Testis (tissue), 3 donors: ENCODE data around the gene CHRNB1. TPM values are rescaled to one million over a fixed set of nuclear protein-coding genes. Genes with fewer than 3 reads are reported as not detected.

Source experiments
- DNase-seq: peaks from one replicate; pipeline ENCODE4 v3.0.0-alpha.2; 2019
- H3K27ac ChIP-seq, 2 donors: fragments of 200-600 bp; sonication (generic); one replicate each; pipeline ENCODE4 v1.5.1; 2019
- H3K27me3 ChIP-seq: fragments of 200-600 bp; sonication (generic); one replicate; pipeline ENCODE4 v1.5.1; 2019
- H3K36me3 ChIP-seq: fragments of 200-600 bp; sonication (generic); one replicate; pipeline ENCODE4 v1.5.1; 2017; ENCODE audit warnings: low read depth; ENCODE audit errors: missing control alignments
- H3K4me1 ChIP-seq: fragments of 200-600 bp; sonication (generic); one replicate; pipeline ENCODE4 v1.5.1; 2019
- H3K4me3 ChIP-seq, 2 donors: fragments of 200-600 bp; sonication (generic); one replicate each; pipeline ENCODE4 v1.5.1; 2017 to 2019
- H3K9me3 ChIP-seq: fragments of 200-600 bp; sonication (generic); one replicate; pipeline ENCODE4 v1.5.1; 2017
- POLR2A ChIP-seq: fragments of 450-650 bp; IDR thresholded peaks from one replicate; pipeline ENCODE4 v1.6.1; 2017; ENCODE audit warnings: antibody characterized with exemption, mild to moderate bottlenecking, moderate library complexity
- WGBS, 2 donors: methylation state at CpG; one replicate each; pipeline ENCODE4 v1.1.5; 2018; 5-methylcytosine and 5-hydroxymethylcytosine counted together
- intact Hi-C: fragments of 100-400 bp; cut with DNase I; formaldehyde crosslinking; loops from one replicate; pipeline ENCODE4 v1.15.1; 2023; ENCODE audit warnings: low total_unique reads
- polyA plus RNA-seq: library from polyadenylated mRNA; stranded (reverse); fragments of 350-450 nt; fragmentation: Illumina TruSeq; extraction: RNeasy Lipid Tissue Mini Kit (QIAGEN cat#74804); gene quantifications from one replicate; pipeline ENCODE4 v1.2.3, GENCODE V29; 2014; ENCODE audit warnings: low read depth, low replicate concordance; ENCODE audit not compliant: insufficient read depth
- total RNA-seq, 2 donors: library from RNA; depleted of rRNA; stranded (reverse); fragments of >200 nt; gene quantifications; one replicate each; pipeline ENCODE4 v1.2.3, GENCODE V29; 2016
- TF ChIP-seq, protein P1 (sequence below), 3 experiments: fragments of 450-650 bp in 2 of 3; fragments of 200-600 bp in 1 of 3; sonication (generic) in 1 of 3; IDR thresholded peaks; one replicate each; pipeline ENCODE4 v1.5.1; 2016 to 2019; ENCODE audit warnings: antibody characterized with exemption in 3 of 3, mild to moderate bottlenecking in 2 of 3, moderate library complexity in 1 of 3

CHRNB1 gene
- total and polyA plus RNA-seq, 3 donors from 2014 or later = 6.2 to 7.4 (median 6.9) TPM

DNA sequence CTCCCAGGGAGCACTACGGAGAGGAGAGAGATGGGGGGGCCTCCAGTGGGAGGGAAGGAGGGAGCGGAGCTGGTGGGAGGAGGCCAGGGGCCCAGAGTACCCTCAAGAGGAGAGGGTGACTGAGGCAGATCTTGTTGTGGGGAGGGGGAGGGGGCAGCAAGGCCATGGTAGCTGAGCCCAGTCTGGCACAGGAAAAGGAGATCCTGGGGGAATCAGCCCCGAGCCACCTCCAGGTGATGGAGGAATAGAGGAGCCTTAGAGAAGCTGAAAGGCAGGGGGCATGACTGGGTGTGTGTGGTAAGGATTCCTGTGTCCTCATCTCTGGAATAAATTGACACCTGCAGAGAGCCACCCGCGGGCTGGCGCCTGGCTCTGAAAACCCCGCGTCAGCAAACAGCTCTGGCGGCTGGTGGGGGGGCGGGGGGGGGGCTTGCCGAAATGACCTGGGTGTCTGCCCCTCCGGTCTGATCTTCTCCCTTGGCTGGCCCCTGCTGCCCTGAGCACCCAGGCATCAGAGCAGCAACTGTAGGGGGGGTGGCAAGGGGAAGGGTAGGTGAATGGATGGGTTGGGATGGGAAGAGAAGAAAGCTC lies 38.5 kb upstream of the CHRNB1 start:
- Histone ChIP-seq H3K27ac (peak overlapping the region in 1 of 2 donors; percentile 95), H3K27me3 (no peaks in the 10 kb centered on the region), H3K4me3 (no peak overlapping the region), H3K9me3 (no peaks in the 10 kb centered on the region), H3K4me1 (peaks cover 17% of the 10 kb centered on the region), H3K36me3 (no peaks in the 10 kb centered on the region)
- TF ChIP-seq, protein P1, sequence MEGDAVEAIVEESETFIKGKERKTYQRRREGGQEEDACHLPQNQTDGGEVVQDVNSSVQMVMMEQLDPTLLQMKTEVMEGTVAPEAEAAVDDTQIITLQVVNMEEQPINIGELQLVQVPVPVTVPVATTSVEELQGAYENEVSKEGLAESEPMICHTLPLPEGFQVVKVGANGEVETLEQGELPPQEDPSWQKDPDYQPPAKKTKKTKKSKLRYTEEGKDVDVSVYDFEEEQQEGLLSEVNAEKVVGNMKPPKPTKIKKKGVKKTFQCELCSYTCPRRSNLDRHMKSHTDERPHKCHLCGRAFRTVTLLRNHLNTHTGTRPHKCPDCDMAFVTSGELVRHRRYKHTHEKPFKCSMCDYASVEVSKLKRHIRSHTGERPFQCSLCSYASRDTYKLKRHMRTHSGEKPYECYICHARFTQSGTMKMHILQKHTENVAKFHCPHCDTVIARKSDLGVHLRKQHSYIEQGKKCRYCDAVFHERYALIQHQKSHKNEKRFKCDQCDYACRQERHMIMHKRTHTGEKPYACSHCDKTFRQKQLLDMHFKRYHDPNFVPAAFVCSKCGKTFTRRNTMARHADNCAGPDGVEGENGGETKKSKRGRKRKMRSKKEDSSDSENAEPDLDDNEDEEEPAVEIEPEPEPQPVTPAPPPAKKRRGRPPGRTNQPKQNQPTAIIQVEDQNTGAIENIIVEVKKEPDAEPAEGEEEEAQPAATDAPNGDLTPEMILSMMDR (IDR thresholded peaks at IDR 0.05) = no peak
- no peak for TF ChIP-seq POLR2A
- WGBS, 2 donors = 55 to 56% methylated on average over 3 to 12 of the region's 12 CpGs
- DNase-seq = no peak
- intact Hi-C loops = no loop called here

DNA sequence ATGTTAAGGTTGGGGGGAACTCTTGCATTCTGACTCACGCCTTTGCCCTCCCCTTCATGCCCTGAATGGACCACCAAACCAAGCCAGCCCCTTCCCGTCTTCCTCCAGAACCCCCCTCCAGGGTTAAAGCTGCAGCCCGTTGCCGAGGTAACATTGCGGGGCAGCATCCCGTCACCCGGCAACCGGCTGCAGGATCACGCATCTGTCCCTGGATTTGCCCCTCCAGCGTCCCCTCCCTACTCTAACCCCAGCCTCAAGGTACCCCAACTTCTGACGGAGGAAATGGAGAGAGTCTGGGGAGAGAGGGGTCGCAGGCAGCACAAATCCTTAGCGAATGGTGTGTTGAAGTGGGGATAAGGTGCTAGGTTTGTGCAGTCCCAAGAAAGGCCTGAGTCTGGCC lies 37.8 kb upstream of the CHRNB1 start:
- Histone ChIP-seq H3K4me1 (peaks cover 17% of the 10 kb centered on the region), H3K27ac (no peak overlapping the region), H3K4me3 (no peak overlapping the region), H3K9me3 (no peaks in the 10 kb centered on the region), H3K27me3 (no peaks in the 10 kb centered on the region), H3K36me3 (no peaks in the 10 kb centered on the region)
- 80 to 85% methylated on average over 13 of the region's 13 CpGs for WGBS, 2 donors
- intact Hi-C loops = no loop called here
- TF ChIP-seq POLR2A = no peak
- TF ChIP-seq, protein P1 (IDR thresholded peaks at IDR 0.05) = no peak
- no peak for DNase-seq

DNA sequence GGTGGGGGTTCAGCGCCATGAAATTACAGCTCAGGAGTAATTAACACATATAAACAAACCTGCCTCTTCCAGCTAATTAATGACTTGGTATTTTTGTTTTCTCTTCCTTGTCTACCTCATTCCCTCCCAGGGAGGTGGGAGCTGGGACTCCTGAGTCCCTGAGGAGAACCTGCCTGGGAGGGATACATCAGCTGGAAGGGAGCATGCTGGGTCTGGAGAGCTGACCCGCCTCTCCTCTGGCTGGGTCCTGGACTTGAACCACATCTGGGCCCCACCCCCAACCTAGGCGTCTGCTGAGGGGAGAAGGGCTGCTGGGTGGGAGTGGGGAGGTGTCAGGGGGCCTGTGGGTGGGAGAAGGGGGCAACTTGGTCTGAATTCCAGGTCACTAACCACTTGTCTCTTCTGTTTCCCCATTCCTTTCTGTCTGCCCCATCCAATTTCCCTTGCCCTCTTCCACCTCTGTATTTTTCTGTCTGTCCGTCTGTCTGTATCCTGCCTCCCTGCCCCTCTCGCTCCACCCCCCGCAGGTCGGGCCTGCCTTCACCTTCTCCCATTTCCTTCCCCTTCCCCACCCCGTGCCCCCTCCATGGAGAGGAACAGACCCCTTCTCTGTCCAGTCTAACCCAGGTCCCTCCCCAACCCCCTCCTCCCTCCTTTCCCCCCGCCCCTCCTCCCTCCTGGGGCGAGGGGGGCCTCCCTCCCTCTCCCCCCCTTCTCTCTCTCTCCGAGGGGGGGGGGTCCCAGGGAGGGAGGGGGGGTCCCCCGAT lies 37.2 kb upstream of the CHRNB1 start, which contains the start of gene NLGN2:
Gene NLGN2, plus strand, starts transcription at position 361 of the 767 bp plus-strand sequence. CDS start 411 bp downstream, outside the sequence.
- Histone ChIP-seq H3K4me3 (peak within 1 kb of the TSS; percentile 18 to 23), H3K4me1 (peaks cover 13% of the 10 kb centered on the region), H3K36me3 (no peaks in the 10 kb centered on the region), H3K27me3 (no peaks in the 10 kb centered on the region), H3K27ac (no peak within 1 kb of the TSS), H3K9me3 (no peaks in the 10 kb centered on the region)
- intact Hi-C loops = no loop called here
- WGBS, 2 donors = 46 to 50% methylated on average over 10 of the region's 12 CpGs
- DNase-seq = no peak
- TF ChIP-seq, protein P1 (IDR thresholded peaks at IDR 0.05) = no peak
- no peak for TF ChIP-seq POLR2A

DNA sequence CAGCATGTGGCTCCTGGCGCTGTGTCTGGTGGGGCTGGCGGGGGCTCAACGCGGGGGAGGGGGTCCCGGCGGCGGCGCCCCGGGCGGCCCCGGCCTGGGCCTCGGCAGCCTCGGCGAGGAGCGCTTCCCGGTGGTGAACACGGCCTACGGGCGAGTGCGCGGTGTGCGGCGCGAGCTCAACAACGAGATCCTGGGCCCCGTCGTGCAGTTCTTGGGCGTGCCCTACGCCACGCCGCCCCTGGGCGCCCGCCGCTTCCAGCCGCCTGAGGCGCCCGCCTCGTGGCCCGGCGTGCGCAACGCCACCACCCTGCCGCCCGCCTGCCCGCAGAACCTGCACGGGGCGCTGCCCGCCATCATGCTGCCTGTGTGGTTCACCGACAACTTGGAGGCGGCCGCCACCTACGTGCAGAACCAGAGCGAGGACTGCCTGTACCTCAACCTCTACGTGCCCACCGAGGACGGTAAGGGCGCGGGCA lies 36.6 kb upstream of the CHRNB1 start:
- Histone ChIP-seq H3K27ac (no peak overlapping the region), H3K9me3 (no peaks in the 10 kb centered on the region), H3K36me3 (no peaks in the 10 kb centered on the region), H3K4me1 (peaks cover 8% of the 10 kb centered on the region), H3K27me3 (no peaks in the 10 kb centered on the region), H3K4me3 (peak overlapping the region; percentile 18 to 23)
- intact Hi-C loops = no loop called here
- TF ChIP-seq POLR2A = no peak
- TF ChIP-seq, protein P1 (IDR thresholded peaks at IDR 0.05) = no peak
- DNase-seq = no peak
- WGBS, 2 donors = 74% methylated on average over 39 of the region's 58 CpGs; no CpG with 5 or more reads in 1 of the 2 donors
